ENCODE results near the gene AVP. TPM values are rescaled to one million over a fixed set of nuclear protein-coding genes. Genes with fewer than 3 reads are reported as not detected.

The AVP gene
- total and polyA plus RNA-seq, 2 donors (not counting 3 experiments of a cell fraction or from before 2014, with no cell fraction given), result not detected

DNA sequence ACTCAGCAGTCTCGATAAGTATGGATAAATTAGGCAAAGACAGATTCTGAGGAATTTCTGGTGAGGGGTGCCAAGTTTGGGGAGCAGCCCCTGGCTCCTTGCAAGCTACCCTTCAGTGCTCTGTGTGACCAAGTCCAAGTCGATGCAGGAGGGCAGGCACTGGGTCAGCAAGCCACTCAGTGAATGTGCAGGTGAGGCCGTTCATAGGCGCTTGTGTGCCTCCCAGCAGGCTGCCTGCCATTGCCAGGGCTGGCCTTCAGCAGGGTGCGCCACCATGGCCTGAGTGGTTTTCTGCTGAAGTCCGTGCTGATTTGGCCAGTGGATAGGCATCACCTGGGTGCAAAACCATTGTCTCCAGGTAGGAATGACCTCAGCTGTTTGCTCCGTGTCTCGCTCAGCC is 44.4 kb downstream of the AVP start:
- Histone ChIP-seq H3K79me2 (ENCODE audit: control insufficient read depth, insufficient read depth, low read length) (no peaks in the 10 kb centered on the region), H3K9me1 (replicated peaks; ENCODE audit: control insufficient read depth, extremely low read depth, insufficient read depth, low read length) (no peaks in the 10 kb centered on the region), H3K27me3 (ENCODE audit: control insufficient read depth in 2 of 2, insufficient read depth in 2 of 2, low read length in 2 of 2) (no peaks in the 10 kb centered on the region), H4K20me1 (replicated peaks; ENCODE audit: control insufficient read depth, extremely low read depth, insufficient read depth, low read length) (no peaks in the 10 kb centered on the region), H3K27ac (ENCODE audit: insufficient read depth, low read depth, low read length) (no peak overlapping the region), H2AFZ (ENCODE audit: low read depth, low read length) (no peak overlapping the region), H3K9me3 (replicated peaks; ENCODE audit: control insufficient read depth, insufficient read depth, low read length) (no peaks in the 10 kb centered on the region), H3K4me2 (ENCODE audit: insufficient read depth, low read length) (no peak overlapping the region), H3K9ac (replicated peaks; ENCODE audit: extremely low read depth, insufficient read depth, low read length) (no peak overlapping the region), H3K4me3 (replicated peaks in 1 of 3; ENCODE audit: insufficient read depth in 1 of 3, low read depth in 1 of 3, low read length in 3 of 3) (no peak overlapping the region), H3K4me1 (ENCODE audit: control insufficient read depth, extremely low read depth, insufficient read depth, low read length) (peaks cover 4% of the 10 kb centered on the region), H3K36me3 (ENCODE audit: control insufficient read depth in 2 of 2, extremely low read depth in 1 of 2, insufficient read depth in 2 of 2, low read length in 2 of 2) (peaks cover 9 to 36% of the 10 kb centered on the region in 2 experiments)
- ChIA-PET POLR2A (no interaction called here), CTCF (no interaction called here)
- FAIRE-seq, result no peak
- no peak for TF ChIP-seq FOS (IDR thresholded peaks at IDR 0.05; ENCODE audit: borderline replicate concordance, insufficient read depth, low read length)
- no peak for TF ChIP-seq EZH2 (IDR thresholded peaks at IDR 0.05; ENCODE audit: borderline replicate concordance, low read depth, low read length, severe bottlenecking)
- no peak for TF ChIP-seq POLR2AphosphoS5 (IDR thresholded peaks at IDR 0.05; ENCODE audit: insufficient read depth, low read depth, low read length)
- no peak for TF ChIP-seq POLR2A (IDR thresholded peaks at IDR 0.05; ENCODE audit: low read depth, low read length)
- no peak for TF ChIP-seq MYC (IDR thresholded peaks at IDR 0.05; ENCODE audit: low read depth, low read length)
- no peak for TF ChIP-seq JUN (IDR thresholded peaks at IDR 0.05; ENCODE audit: borderline replicate concordance, insufficient read depth, insufficient read length, low read depth)
- TF ChIP-seq, protein P1, sequence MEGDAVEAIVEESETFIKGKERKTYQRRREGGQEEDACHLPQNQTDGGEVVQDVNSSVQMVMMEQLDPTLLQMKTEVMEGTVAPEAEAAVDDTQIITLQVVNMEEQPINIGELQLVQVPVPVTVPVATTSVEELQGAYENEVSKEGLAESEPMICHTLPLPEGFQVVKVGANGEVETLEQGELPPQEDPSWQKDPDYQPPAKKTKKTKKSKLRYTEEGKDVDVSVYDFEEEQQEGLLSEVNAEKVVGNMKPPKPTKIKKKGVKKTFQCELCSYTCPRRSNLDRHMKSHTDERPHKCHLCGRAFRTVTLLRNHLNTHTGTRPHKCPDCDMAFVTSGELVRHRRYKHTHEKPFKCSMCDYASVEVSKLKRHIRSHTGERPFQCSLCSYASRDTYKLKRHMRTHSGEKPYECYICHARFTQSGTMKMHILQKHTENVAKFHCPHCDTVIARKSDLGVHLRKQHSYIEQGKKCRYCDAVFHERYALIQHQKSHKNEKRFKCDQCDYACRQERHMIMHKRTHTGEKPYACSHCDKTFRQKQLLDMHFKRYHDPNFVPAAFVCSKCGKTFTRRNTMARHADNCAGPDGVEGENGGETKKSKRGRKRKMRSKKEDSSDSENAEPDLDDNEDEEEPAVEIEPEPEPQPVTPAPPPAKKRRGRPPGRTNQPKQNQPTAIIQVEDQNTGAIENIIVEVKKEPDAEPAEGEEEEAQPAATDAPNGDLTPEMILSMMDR (IDR thresholded peaks at IDR 0.05; ENCODE audit: extremely low read depth in 1 of 2, insufficient read depth in 1 of 2, low read depth in 1 of 2, low read length in 2 of 2), result no peak
- TF ChIP-seq GATA2 (IDR thresholded peaks at IDR 0.05; ENCODE audit: insufficient read depth, insufficient read length, low read depth, low read length), result no peak
- TF ChIP-seq, protein P2, sequence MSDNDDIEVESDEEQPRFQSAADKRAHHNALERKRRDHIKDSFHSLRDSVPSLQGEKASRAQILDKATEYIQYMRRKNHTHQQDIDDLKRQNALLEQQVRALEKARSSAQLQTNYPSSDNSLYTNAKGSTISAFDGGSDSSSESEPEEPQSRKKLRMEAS (IDR thresholded peaks at IDR 0.05; ENCODE audit: insufficient read depth, insufficient read length), result no peak
- no TSS peak for BruUV-seq (replicated peaks)
- dilution Hi-C loops (cut with MboI; ENCODE audit: extremely low pct_ligation_motif_present, low sequenced_read_pairs) (no loop called here), intact Hi-C loops (cut with micrococcal nuclease) (no loop called here)
- DNase-seq (ENCODE audit: low read depth, low spot score), result no peak
